ENCODE measurements around the gene OMP. TPM values are rescaled to one million over a fixed set of nuclear protein-coding genes. Genes with fewer than 3 reads are reported as not detected.
A peak's percentile ranks its signal among the peaks of the same experiment; 100 is the strongest.

OMP gene
- total RNA-seq, 4 donors from 2014 or later = 1.0 to 2.1 TPM; not detected in 2

GRCh38 chr11:77137421-77137820 lies 34.8 kb downstream of the OMP start:
- no peaks in the 10 kb centered on the region for H3K27me3 ChIP-seq
- TF ChIP-seq CTCF (IDR thresholded peaks at IDR 0.05) (no peak), POLR2A (IDR thresholded peaks at IDR 0.05) (no peak)
- no peaks in the 10 kb centered on the region for H3K9me3 ChIP-seq
- no peaks in the 10 kb centered on the region for H3K36me3 ChIP-seq
- no peak overlapping the region for H3K4me3 ChIP-seq
- peaks cover 0 to 4% of the 10 kb centered on the region in 2 donors for H3K4me1 ChIP-seq
- intact Hi-C loops (cut with DNase I; ENCODE audit: low total_unique reads) = no loop called here
- H3K27ac ChIP-seq = no peak overlapping the region
- DNase-seq = no peak

- Histone ChIP-seq H3K27ac (no peak overlapping the region), H3K9me3 (no peaks in the 10 kb centered on the region), H3K36me3 (no peaks in the 10 kb centered on the region), H3K27me3 (no peaks in the 10 kb centered on the region), H3K4me3 (no peak overlapping the region), H3K4me1 (peaks cover 0 to 4% of the 10 kb centered on the region in 2 donors)
- no peak for DNase-seq
- intact Hi-C loops (cut with DNase I; ENCODE audit: low total_unique reads) = no loop called here
- TF ChIP-seq CTCF (IDR thresholded peaks at IDR 0.05) (no peak), POLR2A (IDR thresholded peaks at IDR 0.05) (no peak)
These were observed 35.5 kb downstream of the OMP start for GRCh38 chr11:77138106-77138649.

- H3K4me1 ChIP-seq = peaks cover 0 to 4% of the 10 kb centered on the region in 2 donors
- TF ChIP-seq POLR2A (IDR thresholded peaks at IDR 0.05) (no peak), CTCF (IDR thresholded peaks at IDR 0.05) (no peak)
- no peaks in the 10 kb centered on the region for H3K27me3 ChIP-seq
- no peaks in the 10 kb centered on the region for H3K36me3 ChIP-seq
- no peak for DNase-seq
- H3K27ac ChIP-seq = peak overlapping the region in 1 of 2 donors; percentile 62
- no peaks in the 10 kb centered on the region for H3K9me3 ChIP-seq
- no peak overlapping the region for H3K4me3 ChIP-seq
- intact Hi-C loops (cut with DNase I; ENCODE audit: low total_unique reads) = no loop called here
These were observed 36.6 kb downstream of the OMP start for GRCh38 chr11:77139201-77139600.

- Histone ChIP-seq H3K27ac (peak overlapping the region; percentile 26 to 62), H3K27me3 (no peaks in the 10 kb centered on the region), H3K9me3 (no peaks in the 10 kb centered on the region), H3K4me3 (no peak overlapping the region), H3K4me1 (peaks cover 0 to 4% of the 10 kb centered on the region in 2 donors), H3K36me3 (no peaks in the 10 kb centered on the region)
- intact Hi-C loops (cut with DNase I; ENCODE audit: low total_unique reads) = no loop called here
- peak; percentile 50 to 59 for DNase-seq
- TF ChIP-seq POLR2A (IDR thresholded peaks at IDR 0.05) (no peak), CTCF (IDR thresholded peaks at IDR 0.05) (no peak)
These were observed 37.7 kb downstream of the OMP start for GRCh38 chr11:77140231-77140851.

- H3K27ac ChIP-seq = peak overlapping the region in 1 of 2 donors; percentile 26
- H3K4me3 ChIP-seq = no peak overlapping the region
- H3K36me3 ChIP-seq = no peaks in the 10 kb centered on the region
- intact Hi-C loops (cut with DNase I; ENCODE audit: low total_unique reads) = no loop called here
- H3K9me3 ChIP-seq = no peaks in the 10 kb centered on the region
- no peak for TF ChIP-seq POLR2A (IDR thresholded peaks at IDR 0.05)
- TF ChIP-seq CTCF (IDR thresholded peaks at IDR 0.05) = no peak
- no peaks in the 10 kb centered on the region for H3K27me3 ChIP-seq
- H3K4me1 ChIP-seq = peaks cover 0 to 4% of the 10 kb centered on the region in 2 donors
- DNase-seq = no peak
These were observed 38.4 kb downstream of the OMP start for GRCh38 chr11:77141034-77141433.

All from uterus (tissue), 4 donors.